GM19240 (cell line): ENCODE results near the gene EME1.

Experiments
- DNase-seq: peaks from one replicate; pipeline ENCODE4 v3.0.0; 2011; ENCODE audit warnings: low spot score; ENCODE audit not compliant: insufficient read length

Gene EME1

GRCh38 chr17:50347117-50347893 lies 25.7 kb upstream of the EME1 start:
- no peak for DNase-seq

GRCh38 chr17:50347894-50348291 lies 25.1 kb upstream of the EME1 start:
- no peak for DNase-seq

- DNase-seq: no peak
Observed at GRCh38 chr17:50348522-50349242, 24.3 kb upstream of the EME1 start.

- DNase-seq: no peak
Observed at GRCh38 chr17:50349243-50349600, 23.8 kb upstream of the EME1 start.

- no peak for DNase-seq
Observed at GRCh38 chr17:50350733-50351132, 22.3 kb upstream of the EME1 start.

DNA sequence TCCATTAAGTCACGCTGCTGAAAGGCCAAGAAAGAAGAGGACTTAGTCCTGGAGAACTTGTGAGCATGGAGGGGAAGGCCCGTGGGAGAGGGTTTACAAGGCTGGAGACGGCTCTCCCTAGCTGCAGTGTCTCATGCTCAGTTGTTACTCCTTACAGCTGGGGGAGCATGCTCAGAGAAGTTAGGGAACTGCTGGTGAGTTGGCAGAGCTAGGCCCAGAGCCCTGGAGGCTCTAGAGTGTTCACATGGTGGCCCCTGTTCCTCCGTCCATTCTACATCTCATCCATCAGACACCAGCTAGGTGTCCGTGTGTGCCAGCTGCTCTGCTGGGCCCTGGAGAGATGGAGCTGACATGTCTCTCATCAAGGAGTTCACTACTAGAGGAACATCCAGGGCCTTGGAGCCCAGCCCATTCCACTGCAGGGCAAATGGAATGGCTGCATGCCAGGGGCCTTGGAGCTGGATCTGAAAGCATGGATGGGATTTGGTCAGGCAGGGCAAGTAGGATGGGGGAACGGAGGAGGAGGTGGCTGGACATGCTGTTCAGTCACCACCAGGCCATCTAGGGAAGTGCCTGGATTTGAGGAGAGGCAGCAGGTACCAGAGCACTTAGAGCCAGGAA lies 20.8 kb upstream of the EME1 start:
- DNase-seq: no peak

GRCh38 chr17:50352693-50353599 lies 20.1 kb upstream of the EME1 start:
- no peak for DNase-seq

- DNase-seq: no peak
Observed at GRCh38 chr17:50353600-50354195, 19.3 kb upstream of the EME1 start.

GRCh38 chr17:50354198-50354597 lies 18.8 kb upstream of the EME1 start:
- no peak for DNase-seq

DNA sequence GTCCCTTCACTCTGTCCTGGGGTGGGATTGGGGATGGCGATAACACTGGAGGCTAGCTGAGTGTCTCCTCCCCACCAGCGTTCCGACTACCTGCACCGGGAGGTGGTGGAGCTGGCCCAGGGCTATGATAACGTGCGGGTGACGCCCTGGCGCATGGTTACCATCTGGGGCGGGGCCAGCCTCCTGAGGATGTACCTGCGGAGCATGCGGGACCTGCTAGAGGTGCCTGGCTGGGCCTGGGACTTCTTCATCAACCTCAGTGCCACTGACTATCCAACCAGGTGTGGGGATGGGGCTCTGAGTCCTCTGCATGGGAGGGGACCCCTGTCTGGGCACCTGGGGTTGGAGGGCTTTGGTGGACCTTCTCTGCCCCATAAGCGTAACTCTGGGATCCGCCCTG lies 18.3 kb upstream of the EME1 start:
- no peak for DNase-seq

- no peak for DNase-seq
Observed at GRCh38 chr17:50355336-50355700, 17.7 kb upstream of the EME1 start.

- DNase-seq: no peak
Observed at GRCh38 chr17:50355701-50356341, 17.2 kb upstream of the EME1 start.

- no peak for DNase-seq
Observed at GRCh38 chr17:50356418-50356817, 16.6 kb upstream of the EME1 start.

GRCh38 chr17:50356892-50357510 lies 16.0 kb upstream of the EME1 start:
- DNase-seq: no peak

- DNase-seq: no peak
Observed at GRCh38 chr17:50358177-50358576, 14.9 kb upstream of the EME1 start.

GRCh38 chr17:50359005-50359699 lies 13.9 kb upstream of the EME1 start:
- DNase-seq: no peak

DNA sequence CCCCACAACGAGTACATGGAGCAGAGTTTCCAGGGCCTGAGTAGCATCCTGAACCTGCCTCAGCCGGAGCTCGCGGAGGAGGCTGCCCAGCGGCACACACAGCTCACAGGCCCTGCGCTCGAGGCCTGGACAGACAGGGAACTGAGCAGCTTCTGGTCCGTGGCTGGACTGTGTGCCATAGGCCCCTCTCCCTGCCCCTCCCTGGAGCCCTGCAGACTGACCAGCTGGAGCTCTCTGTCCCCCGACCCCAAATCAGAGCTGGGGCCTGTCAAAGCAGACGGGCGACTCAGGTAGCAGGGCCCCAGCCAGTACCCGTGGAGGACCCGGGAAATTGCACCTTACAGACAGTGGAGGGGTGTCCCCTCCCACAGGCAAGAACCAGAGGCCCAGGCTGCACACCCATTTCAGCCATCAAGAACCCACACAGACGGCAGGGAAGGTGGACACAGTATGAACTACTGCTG lies 13.0 kb upstream of the EME1 start:
- no peak for DNase-seq

DNA sequence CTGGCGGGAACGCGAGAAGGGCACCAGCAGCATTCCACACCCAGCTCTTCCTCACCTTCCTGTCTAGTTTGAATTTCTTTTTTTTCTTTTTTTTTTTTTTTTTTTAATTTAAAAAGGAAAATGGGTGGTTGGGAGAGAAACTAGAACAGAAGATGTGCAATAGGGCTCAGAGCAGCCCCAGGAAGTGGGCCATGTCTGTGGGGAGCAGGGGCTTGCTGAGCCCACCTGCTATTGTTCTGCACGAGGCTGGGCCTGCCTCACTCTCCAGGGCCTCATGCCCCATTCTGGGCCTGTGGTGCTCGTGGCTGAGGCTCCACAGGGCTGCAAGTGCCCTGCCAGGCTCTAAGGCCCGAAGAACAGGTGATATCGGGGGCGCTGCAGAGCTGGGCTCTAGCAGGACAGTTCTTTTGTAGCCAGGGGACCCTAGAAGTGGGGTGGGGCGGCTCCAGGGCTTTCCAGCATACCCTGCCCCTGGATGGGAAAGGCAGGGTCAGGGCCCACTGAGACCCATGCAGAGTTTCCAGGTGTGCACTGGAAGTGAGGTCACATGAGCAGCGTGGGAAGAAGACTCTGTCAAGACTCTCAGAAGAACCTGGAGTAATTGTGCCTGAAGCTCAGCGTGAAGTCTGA lies 12.4 kb upstream of the EME1 start:
- DNase-seq: no peak
